GM10266 (cell line): ENCODE results near the gene SLC26A9.

Experiments used
- DNase-seq: peaks from one replicate; pipeline ENCODE4 v3.0.0; 2012; ENCODE audit errors: extremely low spot score
- CTCF ChIP-seq: IDR thresholded peaks from 2 replicates; pipeline ENCODE4 v1.5.1; 2012; ENCODE audit warnings: mild to moderate bottlenecking, low read depth; ENCODE audit not compliant: control insufficient read depth, insufficient read depth; ENCODE audit errors: missing control alignments

SLC26A9 gene

GRCh38 chr1:205943245-205943644 lies at the start of gene SLC26A9:
TSS of gene SLC26A9 (minus strand) at chr1:205943456. CDS start at chr1:205935820, 7,636 bp downstream.
- no peak for TF ChIP-seq CTCF
- no peak for DNase-seq

- TF ChIP-seq CTCF, result no peak
- no peak for DNase-seq
These were observed 49.1 kb upstream of the SLC26A9 start for GRCh38 chr1:205992218-205992882.

DNA sequence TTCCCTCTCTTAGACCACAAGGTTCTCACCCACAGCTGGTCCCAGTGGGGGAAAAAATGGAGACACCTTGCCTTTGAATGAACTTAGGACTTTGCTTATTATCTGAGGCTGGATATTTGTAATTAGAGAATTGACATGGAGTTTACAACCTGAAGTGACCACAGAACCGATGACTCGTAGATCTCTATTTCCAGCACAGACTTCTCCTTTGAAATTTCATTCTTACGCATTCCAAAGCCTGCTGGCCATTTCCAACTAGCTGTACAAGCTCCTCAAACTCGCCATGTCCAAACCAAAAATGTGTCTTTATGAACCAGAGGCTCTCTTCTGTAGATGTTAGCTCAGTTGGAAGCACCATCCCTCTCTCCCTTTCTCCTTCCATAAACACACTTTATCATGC lies 48.0 kb upstream of the SLC26A9 start:
- TF ChIP-seq CTCF, result no peak
- no peak for DNase-seq

- no peak for TF ChIP-seq CTCF
- DNase-seq, result no peak
These were observed 47.0 kb upstream of the SLC26A9 start for GRCh38 chr1:205990226-205990625.

DNA sequence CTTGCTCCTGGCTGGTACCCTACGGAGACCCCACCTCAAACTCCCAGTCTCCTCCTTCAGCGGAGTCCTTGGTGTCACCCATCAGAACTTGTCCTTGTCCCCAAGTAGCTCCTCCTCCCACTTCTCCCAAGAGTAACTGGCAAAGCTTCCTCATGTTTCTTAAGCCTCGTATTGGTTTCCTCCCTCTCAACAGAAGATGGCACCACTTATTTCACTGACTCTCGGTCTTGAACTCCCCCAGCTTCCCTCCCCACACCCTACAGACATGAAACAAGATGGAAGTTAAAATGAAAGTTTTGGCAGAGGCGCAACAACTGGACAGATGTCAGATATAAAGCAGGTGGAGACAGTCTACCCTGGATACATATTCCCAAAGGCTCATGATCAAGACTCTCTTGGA lies 46.5 kb upstream of the SLC26A9 start:
- TF ChIP-seq CTCF, result no peak
- DNase-seq, result no peak

DNA sequence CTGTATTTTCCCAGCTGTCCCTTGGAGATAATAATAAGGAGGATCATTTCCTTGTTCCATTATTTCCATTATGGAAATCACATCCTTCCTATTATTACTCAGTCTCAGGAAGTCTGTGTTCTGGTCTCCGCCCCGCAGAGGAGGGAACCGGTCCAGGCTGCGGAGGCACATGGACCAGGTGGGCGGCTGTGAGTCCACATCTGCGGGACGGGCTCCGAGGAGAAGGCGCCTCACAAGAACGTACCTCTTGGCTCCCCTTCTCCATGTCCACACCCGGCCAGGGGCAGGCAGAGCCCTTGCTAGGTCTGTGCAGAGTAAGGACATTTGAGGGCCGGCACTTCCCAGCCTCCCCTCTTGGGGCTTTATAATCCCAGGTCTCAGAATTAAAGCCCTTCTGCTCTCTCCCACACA lies 45.3 kb upstream of the SLC26A9 start:
- DNase-seq, result no peak

GRCh38 chr1:205986861-205987260 lies 43.6 kb upstream of the SLC26A9 start:
- DNase-seq, result no peak
- no peak for TF ChIP-seq CTCF

More for the DNA sequence above, 45.3 kb upstream of the SLC26A9 start:
- TF ChIP-seq CTCF, result no peak
